H1 (cell line): ENCODE results near the gene SECISBP2. TPM values are rescaled to one million over a fixed set of nuclear protein-coding genes. Genes with fewer than 3 reads are reported as not detected.

ENCODE experiments used
- CTCF ChIA-PET: fragments of 300-600 bp; sonication (Branson Sonifier 250); formaldehyde crosslinking; loops from one replicate; lab custom pipeline; 2021; ENCODE audit not compliant: partially characterized antibody; lab: Charles Lee
- POLR2A ChIA-PET: fragments of 300-600 bp; sonication (Branson Sonifier 250); formaldehyde crosslinking; loops from one replicate; lab custom pipeline; 2021; ENCODE audit warnings: inconsistent platforms; ENCODE audit not compliant: partially characterized antibody; lab: Charles Lee
- DNase-seq, 2 experiments: peaks; one replicate each; pipeline versions ENCODE4 v3.0.0 to v3.0.0-alpha.2; 2010 to 2022; ENCODE audit warnings: low spot score in 2 of 2, low read depth in 1 of 2, mixed read lengths in 1 of 2
- FAIRE-seq: peaks from 2 replicates; lab custom pipeline; 2011; peaks lifted over from hg19 to GRCh38; lab: Jason Lieb, UNC
- H2AFZ ChIP-seq: 2 replicates; pipeline ENCODE4 v1.8.1; 2012; ENCODE audit warnings: low read length, inconsistent platforms
- H2AK5ac ChIP-seq: 2 replicates; pipeline ENCODE4 v1.6.1; 2013; ENCODE audit warnings: low read depth, low read length
- H2BK120ac ChIP-seq: replicated peaks from 2 replicates; pipeline ENCODE3; 2013; ENCODE audit warnings: low read depth, low read length, inconsistent platforms
- H2BK12ac ChIP-seq: 2 replicates; pipeline ENCODE4 v1.6.1; 2013; ENCODE audit warnings: low read depth, low read length
- H2BK15ac ChIP-seq: 2 replicates; pipeline ENCODE4 v1.6.1; 2013; ENCODE audit warnings: low read length
- H2BK20ac ChIP-seq: 2 replicates; pipeline ENCODE4 v1.6.1; 2013; ENCODE audit warnings: low read length
- H2BK5ac ChIP-seq: 2 replicates; pipeline ENCODE4 v1.6.1; 2013; ENCODE audit warnings: low read depth, low read length
- H3K14ac ChIP-seq: 2 replicates; pipeline ENCODE4 v1.6.1; 2013; ENCODE audit warnings: inconsistent platforms; ENCODE audit not compliant: insufficient read length
- H3K18ac ChIP-seq: 2 replicates; pipeline ENCODE4 v1.6.1; 2013; ENCODE audit warnings: low read length; ENCODE audit errors: extremely low read depth
- H3K23ac ChIP-seq: 2 replicates; pipeline ENCODE4 v1.6.1; 2013; ENCODE audit warnings: inconsistent platforms; ENCODE audit not compliant: insufficient read length
- H3K23me2 ChIP-seq: 2 replicates; pipeline ENCODE4 v1.6.1; 2013; ENCODE audit warnings: low read depth, low read length
- H3K27ac ChIP-seq: 2 replicates; pipeline ENCODE4 v1.6.1; 2011; ENCODE audit warnings: low read depth, low read length, inconsistent platforms
- H3K27me3 ChIP-seq, 4 experiments: replicated peaks in 1 of 4; 1 replicate in 1 of 4; 2 replicates in 3 of 4; pipeline versions ENCODE4 v1.6.1 to v1.8.1; 2011 to 2013; ENCODE audit warnings: low read length in 3 of 4, mild to moderate bottlenecking in 3 of 4, inconsistent platforms in 2 of 4, mixed read lengths in 2 of 4, moderate library complexity in 1 of 4; ENCODE audit not compliant: control insufficient read depth in 3 of 4, insufficient read depth in 3 of 4; ENCODE audit errors: extremely low read depth in 1 of 4
- H3K36me3 ChIP-seq, 4 experiments: 2 replicates each; pipeline versions ENCODE4 v1.6.1 to v1.8.1; 2011 to 2013; ENCODE audit warnings: mild to moderate bottlenecking in 4 of 4, low read length in 3 of 4, moderate library complexity in 2 of 4, control low read depth in 1 of 4, inconsistent platforms in 1 of 4; ENCODE audit not compliant: insufficient read depth in 4 of 4, control insufficient read depth in 2 of 4
- H3K4ac ChIP-seq: replicated peaks from 2 replicates; pipeline ENCODE3; 2013; ENCODE audit warnings: low read length, low read depth, mixed read lengths, inconsistent platforms; ENCODE audit not compliant: insufficient read length
- H3K4me1 ChIP-seq, 4 experiments: replicated peaks in 1 of 4; 1 replicate in 1 of 4; 2 replicates in 3 of 4; pipeline versions ENCODE4 v1.6.1 to v1.8.1; 2011 to 2013; ENCODE audit warnings: low read length in 3 of 4, inconsistent platforms in 2 of 4, mixed read lengths in 1 of 4; ENCODE audit not compliant: insufficient read depth in 4 of 4, control insufficient read depth in 3 of 4
- H3K4me2 ChIP-seq, 2 experiments: 2 replicates each; pipeline versions ENCODE4 v1.6.1 to v1.8.1; 2011 to 2013; ENCODE audit warnings: low read depth in 2 of 2, low read length in 2 of 2, control low read depth in 1 of 2, inconsistent platforms in 1 of 2, mild to moderate bottlenecking in 1 of 2; ENCODE audit not compliant: insufficient read depth in 1 of 2
- H3K4me3 ChIP-seq, 4 experiments: fragments of 200-600, 300-600 bp in 1 of 4; sonication (generic), shearing (Covaris generic), sonication (Bioruptor Twin) in 1 of 4; 2 replicates each; pipeline versions ENCODE4 v1.5.1 to v1.8.1; 2011 to 2016; ENCODE audit warnings: low read length in 4 of 4, low read depth in 3 of 4, control low read depth in 2 of 4, inconsistent platforms in 2 of 4, mild to moderate bottlenecking in 2 of 4, mixed read lengths in 1 of 4, moderate library complexity in 1 of 4; ENCODE audit not compliant: insufficient read depth in 2 of 4; ENCODE audit errors: extremely low read depth in 1 of 4
- H3K56ac ChIP-seq: replicated peaks from 2 replicates; pipeline ENCODE3; 2013; ENCODE audit warnings: low read depth, mild to moderate bottlenecking, mixed read lengths, low read length, inconsistent platforms; ENCODE audit not compliant: insufficient read length
- H3K79me1 ChIP-seq: 2 replicates; pipeline ENCODE4 v1.6.1; 2013; ENCODE audit warnings: low read depth, low read length, control low read depth
- H3K79me2 ChIP-seq, 2 experiments: 2 replicates each; pipeline versions ENCODE4 v1.6.1 to v1.8.1; 2012 to 2013; ENCODE audit warnings: low read length in 2 of 2, mild to moderate bottlenecking in 2 of 2, inconsistent platforms in 1 of 2; ENCODE audit not compliant: insufficient read depth in 2 of 2, control insufficient read depth in 1 of 2
- H3K9ac ChIP-seq, 4 experiments: replicated peaks in 1 of 4; 1 replicate in 1 of 4; 2 replicates in 3 of 4; pipeline versions ENCODE4 v1.6.1 to v1.8.1; 2011 to 2013; ENCODE audit warnings: low read depth in 3 of 4, low read length in 3 of 4, control low read depth in 2 of 4, mild to moderate bottlenecking in 2 of 4, moderate library complexity in 2 of 4, inconsistent platforms in 1 of 4; ENCODE audit errors: extremely low read depth in 1 of 4
- H3K9me3 ChIP-seq, 2 experiments: 2 replicates each; pipeline versions ENCODE4 v1.6.1 to v1.8.1; 2012 to 2013; ENCODE audit warnings: mild to moderate bottlenecking in 2 of 2, moderate library complexity in 2 of 2, control low read depth in 1 of 2, inconsistent platforms in 1 of 2, low read depth in 1 of 2, low read length in 1 of 2, mixed read lengths in 1 of 2; ENCODE audit not compliant: insufficient read depth in 2 of 2
- H4K20me1 ChIP-seq, 2 experiments: replicated peaks in 1 of 2; 2 replicates each; pipeline versions ENCODE3 to v1.8.1; 2011 to 2013; ENCODE audit warnings: inconsistent platforms in 2 of 2, low read length in 2 of 2, mild to moderate bottlenecking in 1 of 2; ENCODE audit not compliant: insufficient read depth in 2 of 2, control insufficient read depth in 1 of 2
- H4K5ac ChIP-seq: 2 replicates; pipeline ENCODE4 v1.6.1; 2013; ENCODE audit warnings: low read length, low read depth, mixed read lengths, inconsistent platforms; ENCODE audit not compliant: insufficient read length
- H4K8ac ChIP-seq: 2 replicates; pipeline ENCODE4 v1.8.0; 2013; ENCODE audit warnings: mild to moderate bottlenecking, moderate library complexity, low read length, inconsistent platforms; ENCODE audit not compliant: insufficient read depth; ENCODE audit errors: extremely low read depth
- H4K91ac ChIP-seq: replicated peaks from 2 replicates; pipeline ENCODE3; 2013; ENCODE audit warnings: low read length, mixed read lengths, inconsistent platforms; ENCODE audit not compliant: insufficient read length
- ASH2L ChIP-seq: fragments of 200-600, 300-600 bp; sonication (generic); IDR thresholded peaks from one replicate; pipeline ENCODE4 v1.7.1; 2017; ENCODE audit warnings: low read length
- ATF3 ChIP-seq: IDR thresholded peaks from 2 replicates; pipeline ENCODE4 v1.6.1; 2011; ENCODE audit warnings: low read depth, mild to moderate bottlenecking, low read length; ENCODE audit not compliant: insufficient read depth
- RBBP5 ChIP-seq: IDR thresholded peaks from 2 replicates; pipeline ENCODE4 v1.7.1; 2012; ENCODE audit warnings: low read depth, mild to moderate bottlenecking, inconsistent platforms, low read length, moderate library complexity, borderline replicate concordance
- RFX5 ChIP-seq: IDR thresholded peaks from 2 replicates; pipeline ENCODE4 v1.6.1; 2011; ENCODE audit warnings: low read depth, low read length, improper control_type of control experiment, borderline replicate concordance
- RXRA ChIP-seq: IDR thresholded peaks from 2 replicates; pipeline ENCODE4 v1.6.1; 2011; ENCODE audit warnings: low read depth, mild to moderate bottlenecking, low read length, moderate library complexity; ENCODE audit not compliant: insufficient read depth
- SIN3A ChIP-seq, 2 experiments: IDR thresholded peaks in 1 of 2; conservative IDR thresholded peaks in 1 of 2; 2 replicates each; pipeline ENCODE4 v1.6.1; 2011 to 2012; ENCODE audit warnings: low read length in 2 of 2, improper control_type of control experiment in 1 of 2, low read depth in 1 of 2, mild to moderate bottlenecking in 1 of 2
- TAF1 ChIP-seq: IDR thresholded peaks from 2 replicates; pipeline ENCODE4 v1.6.1; 2011; ENCODE audit warnings: mild to moderate bottlenecking, low read depth, low read length
- WGBS, 2 experiments: shearing (Covaris generic) in 1 of 2; methylation state at CpG; one replicate each; pipeline versions ENCODE4 v1.1.6 to v1.1.7; 2013 to 2015; ENCODE audit warnings: low lambda C conversion rate in 2 of 2, mixed read lengths in 2 of 2, inconsistent platforms in 1 of 2, low coverage in 1 of 2, missing lambda C conversion rate in 1 of 2; ENCODE audit not compliant: insufficient replicate concordance in 2 of 2, insufficient coverage in 1 of 2, insufficient read length in 1 of 2; ENCODE audit errors: extremely low coverage in 1 of 2, missing lambda C conversion rate in 1 of 2; 5-methylcytosine and 5-hydroxymethylcytosine counted together
- polyA plus RNA-seq, 7 experiments: library from polyadenylated mRNA; depleted of rRNA in 3 of 7; stranded (reverse) in 5 of 7; unstranded in 2 of 7; fragments of >200 nt in 5 of 7; fragments of 200-250 nt in 2 of 7; gene quantifications; 1 replicate in 5 of 7; 2 replicates in 1 of 7; 4 replicates in 1 of 7; pipeline versions ENCODE4 v1.2.1 to v1.2.3, GENCODE V29; 2011 to 2013; ENCODE audit warnings: missing spikeins in 2 of 7, mixed read lengths in 2 of 7
- total RNA-seq: library from RNA; stranded (reverse); fragmentation: NEBNext Ultra II Directional; extraction: Animal tissue kit (Norgen Biotek cat#: 25700); gene quantifications from 2 replicates; pipeline ENCODE4 v1.2.1, GENCODE V29; 2021

SECISBP2 gene
- total and polyA plus RNA-seq, 2 of the 8 experiments (the other 6 are each of a cell fraction or from before 2014, with no cell fraction given), result 39.0 to 61.7 TPM

GRCh38 chr9:89404074-89404473 is 85.8 kb downstream of the SECISBP2 start:
- CTCF ChIA-PET, result interaction anchor here (0.9 to 3.1 kb wide), 3 partner anchors 25 to 189 kb away, joined by 5 to 12 read pairs (median 6); no protein-coding TSS in a partner anchor

More at GRCh38 chr9:89404074-89404473, 85.8 kb downstream of the SECISBP2 start:
- H3K79me1 ChIP-seq, result peaks cover 7% of the 10 kb centered on the region; the same call in 1 of the 2 replicates
- H4K20me1 ChIP-seq, result peaks cover 0 to 4% of the 10 kb centered on the region in 2 experiments
- H4K8ac ChIP-seq, result no peak overlapping the region
- H2BK5ac ChIP-seq, result no peak overlapping the region
- H4K91ac ChIP-seq, result no peak overlapping the region
- H3K9ac ChIP-seq, result no peak overlapping the region
- H2BK120ac ChIP-seq, result no peak overlapping the region
- H3K4me1 ChIP-seq, result no peaks in the 10 kb centered on the region
- H2BK20ac ChIP-seq, result no peak overlapping the region
- no peaks in the 10 kb centered on the region for H3K9me3 ChIP-seq
- no peak for TF ChIP-seq SIN3A (conservative IDR thresholded peaks at IDR 0.05 in 1 of 2, IDR thresholded peaks at IDR 0.05 in 1 of 2; ENCODE audit: low read depth in 1 of 2, low read length in 2 of 2)
- TF ChIP-seq TAF1, result no peak
- TF ChIP-seq RBBP5, result no peak
- TF ChIP-seq ASH2L, result no peak
- no peak for TF ChIP-seq ATF3
- no peak for TF ChIP-seq RFX5
- TF ChIP-seq RXRA, result no peak
- no peak overlapping the region for H3K4me2 ChIP-seq
- peaks cover 0 to 19% of the 10 kb centered on the region in 2 experiments; a peak in 2 of 4 replicates for H3K79me2 ChIP-seq
- H2AK5ac ChIP-seq, result no peak overlapping the region
- H3K18ac ChIP-seq, result no peak overlapping the region
- no peak overlapping the region for H3K56ac ChIP-seq
- DNase-seq (no peak), FAIRE-seq (no peak)
- H3K36me3 ChIP-seq, result peaks cover 2 to 15% (median 12%) of the 10 kb centered on the region in 4 experiments; a peak in 7 of 8 replicates
- H2AFZ ChIP-seq, result no peak overlapping the region
- H2BK12ac ChIP-seq, result no peak overlapping the region
- H2BK15ac ChIP-seq, result no peak overlapping the region
- H3K27ac ChIP-seq, result no peak overlapping the region
- no peaks in the 10 kb centered on the region for H3K23me2 ChIP-seq
- no peaks in the 10 kb centered on the region for H3K27me3 ChIP-seq
- no peak overlapping the region for H3K4ac ChIP-seq
- no peak overlapping the region for H4K5ac ChIP-seq
- H3K14ac ChIP-seq, result no peak overlapping the region
- POLR2A ChIA-PET, result no interaction called here
- H3K23ac ChIP-seq, result no peak overlapping the region
- WGBS, 2 experiments, result 89% methylated on average over 11 of the region's 11 CpGs; no CpG with 5 or more reads in 1 of the 2 experiments
- H3K4me3 ChIP-seq, result no peak overlapping the region
